ENCODE data around the gene GAS2L1.

Gene GAS2L1

GRCh38 chr22:29275819-29276565 is 30.5 kb upstream of the GAS2L1 start:
- TF ChIP-seq POLR2AphosphoS5 (IDR thresholded peaks at IDR 0.05; ENCODE audit: low read depth, low read length) (no peak), FOXP2 (optimal IDR thresholded peaks at IDR 0.05; ENCODE audit: borderline replicate concordance, extremely low read depth, extremely low read length, insufficient read depth) (no peak), REST (IDR thresholded peaks at IDR 0.05; ENCODE audit: insufficient read depth in 1 of 2, low read depth in 2 of 2, low read length in 2 of 2) (no peak), SIN3A (IDR thresholded peaks at IDR 0.05; ENCODE audit: borderline replicate concordance, insufficient read depth, low read length) (no peak), TAF1 (IDR thresholded peaks at IDR 0.05; ENCODE audit: borderline replicate concordance, insufficient read depth, low read length) (no peak)

- TF ChIP-seq REST (IDR thresholded peaks at IDR 0.05; ENCODE audit: insufficient read depth in 1 of 2, low read depth in 2 of 2, low read length in 2 of 2): no peak
- TF ChIP-seq SIN3A (IDR thresholded peaks at IDR 0.05; ENCODE audit: borderline replicate concordance, insufficient read depth, low read length): no peak
- TF ChIP-seq POLR2AphosphoS5 (IDR thresholded peaks at IDR 0.05; ENCODE audit: low read depth, low read length): no peak
- TF ChIP-seq TAF1 (IDR thresholded peaks at IDR 0.05; ENCODE audit: borderline replicate concordance, insufficient read depth, low read length): no peak
- no peak for TF ChIP-seq FOXP2 (optimal IDR thresholded peaks at IDR 0.05; ENCODE audit: borderline replicate concordance, extremely low read depth, extremely low read length, insufficient read depth)
Observed at GRCh38 chr22:29277927-29278326, 28.5 kb upstream of the GAS2L1 start.

GRCh38 chr22:29284196-29284595 is 22.3 kb upstream of the GAS2L1 start:
- no peak for TF ChIP-seq TAF1 (IDR thresholded peaks at IDR 0.05; ENCODE audit: borderline replicate concordance, insufficient read depth, low read length)
- no peak for TF ChIP-seq REST (IDR thresholded peaks at IDR 0.05; ENCODE audit: insufficient read depth in 1 of 2, low read depth in 2 of 2, low read length in 2 of 2)
- TF ChIP-seq POLR2AphosphoS5 (IDR thresholded peaks at IDR 0.05; ENCODE audit: low read depth, low read length): no peak
- TF ChIP-seq FOXP2 (optimal IDR thresholded peaks at IDR 0.05; ENCODE audit: borderline replicate concordance, extremely low read depth, extremely low read length, insufficient read depth): no peak
- no peak for TF ChIP-seq SIN3A (IDR thresholded peaks at IDR 0.05; ENCODE audit: borderline replicate concordance, insufficient read depth, low read length)

GRCh38 chr22:29288837-29289236 is 17.6 kb upstream of the GAS2L1 start:
- TF ChIP-seq FOXP2 (optimal IDR thresholded peaks at IDR 0.05; ENCODE audit: borderline replicate concordance, extremely low read depth, extremely low read length, insufficient read depth): no peak
- no peak for TF ChIP-seq POLR2AphosphoS5 (IDR thresholded peaks at IDR 0.05; ENCODE audit: low read depth, low read length)
- no peak for TF ChIP-seq REST (IDR thresholded peaks at IDR 0.05; ENCODE audit: insufficient read depth in 1 of 2, low read depth in 2 of 2, low read length in 2 of 2)
- no peak for TF ChIP-seq SIN3A (IDR thresholded peaks at IDR 0.05; ENCODE audit: borderline replicate concordance, insufficient read depth, low read length)
- no peak for TF ChIP-seq TAF1 (IDR thresholded peaks at IDR 0.05; ENCODE audit: borderline replicate concordance, insufficient read depth, low read length)
